SK-N-SH (cell line): ENCODE results near the gene COL26A1. TPM values are rescaled to one million over a fixed set of nuclear protein-coding genes. Genes with fewer than 3 reads are reported as not detected.

Experiments used
- CTCF ChIA-PET: fragments of 300-600, 350-600 bp; formaldehyde crosslinking; extraction: SDS; loops from one replicate; lab custom pipeline; 2021; lab: Yijun Ruan, JAX
- POLR2A ChIA-PET: fragments of 350-600 bp; sonication (Branson Sonifier 250); formaldehyde crosslinking; extraction: SDS; loops from one replicate; lab custom pipeline; 2020; ENCODE audit warnings: antibody characterized with exemption, inconsistent platforms; lab: Yijun Ruan, JAX
- DNase-seq: peaks from one replicate; pipeline ENCODE4 v3.0.0; 2012
- H2AFZ ChIP-seq: fragments of 200-600 bp; sonication (generic); 2 replicates; pipeline ENCODE4 v1.8.1; 2016; ENCODE audit warnings: antibody characterized with exemption, mild to moderate bottlenecking, low read depth
- H3F3A ChIP-seq: fragments of 200-600 bp; sonication (generic); replicated peaks from 2 replicates; pipeline ENCODE3; 2016; ENCODE audit warnings: antibody characterized with exemption, mild to moderate bottlenecking; ENCODE audit not compliant: insufficient read depth
- H3K27ac ChIP-seq, 2 experiments: fragments of 200-500 bp in 1 of 2; fragments of 200-600 bp in 1 of 2; sonication (Bioruptor generic) in 1 of 2; sonication (generic), shearing (Covaris generic) in 1 of 2; 2 replicates each; pipeline versions ENCODE4 v1.5.1 to v1.6.1; 2014 to 2016; ENCODE audit warnings: low read depth in 2 of 2, inconsistent platforms in 1 of 2, low read length in 1 of 2, mild to moderate bottlenecking in 1 of 2, mixed read lengths in 1 of 2
- H3K27me3 ChIP-seq: fragments of 200-600 bp; sonication (generic), shearing (Covaris generic); 2 replicates; pipeline ENCODE4 v1.6.1; 2016; ENCODE audit warnings: mixed run types; ENCODE audit not compliant: insufficient read depth
- H3K36me3 ChIP-seq, 2 experiments: fragments of 200-500 bp in 1 of 2; fragments of 200-600 bp in 1 of 2; sonication (Bioruptor generic) in 1 of 2; sonication (generic) in 1 of 2; replicated peaks in 1 of 2; 2 replicates each; pipeline versions ENCODE3 to v1.5.1; 2014 to 2016; ENCODE audit warnings: low read length in 1 of 2, mild to moderate bottlenecking in 1 of 2; ENCODE audit not compliant: insufficient read depth in 2 of 2, control insufficient read depth in 1 of 2
- H3K4me1 ChIP-seq, 2 experiments: fragments of 200-500 bp in 1 of 2; fragments of 200-600 bp in 1 of 2; sonication (Bioruptor generic) in 1 of 2; sonication (generic), shearing (Covaris generic) in 1 of 2; 2 replicates each; pipeline versions ENCODE4 v1.5.1 to v1.6.1; 2014 to 2016; ENCODE audit warnings: low read depth in 1 of 2, low read length in 1 of 2, mixed run types in 1 of 2; ENCODE audit not compliant: insufficient read depth in 2 of 2, control insufficient read depth in 1 of 2
- H3K4me2 ChIP-seq: fragments of 200-600 bp; sonication (generic), shearing (Covaris generic); 2 replicates; pipeline ENCODE4 v1.6.1; 2017; ENCODE audit warnings: mixed run types
- H3K4me3 ChIP-seq, 2 experiments: fragments of 200-500 bp in 1 of 2; fragments of 200-600 bp in 1 of 2; sonication (Bioruptor generic) in 1 of 2; sonication (generic), shearing (Covaris generic) in 1 of 2; 2 replicates each; pipeline versions ENCODE4 v1.5.1 to v1.8.1; 2014 to 2016; ENCODE audit warnings: low read depth in 2 of 2, inconsistent platforms in 1 of 2, low read length in 1 of 2, mild to moderate bottlenecking in 1 of 2, mixed read lengths in 1 of 2, moderate library complexity in 1 of 2
- H3K79me2 ChIP-seq: fragments of 200-600 bp; sonication (generic); 2 replicates; pipeline ENCODE4 v1.8.1; 2017; ENCODE audit warnings: mild to moderate bottlenecking; ENCODE audit not compliant: insufficient read depth
- H3K9ac ChIP-seq: fragments of 200-600 bp; sonication (generic); 2 replicates; pipeline ENCODE4 v1.6.1; 2017; ENCODE audit warnings: mixed run types
- H3K9me2 ChIP-seq: fragments of 200-600 bp; sonication (generic); 2 replicates; pipeline ENCODE4 v1.6.1; 2017; ENCODE audit warnings: mixed run types
- H3K9me3 ChIP-seq: fragments of 200-600 bp; sonication (generic); 2 replicates; pipeline ENCODE4 v1.6.1; 2017; ENCODE audit warnings: mixed run types, mild to moderate bottlenecking, moderate library complexity
- H4K20me1 ChIP-seq: fragments of 200-600 bp; sonication (generic); 2 replicates; pipeline ENCODE4 v1.6.1; 2017; ENCODE audit warnings: mild to moderate bottlenecking, mixed run types; ENCODE audit not compliant: insufficient read depth
- EP300 ChIP-seq, 2 experiments: IDR thresholded peaks; 2 replicates each; pipeline versions ENCODE4 v1.4.0 to v1.6.1; 2012; ENCODE audit warnings: borderline replicate concordance in 1 of 2, low read depth in 1 of 2, low read length in 1 of 2
- EZH2phosphoT487 ChIP-seq: fragments of 200-600 bp; sonication (generic); IDR thresholded peaks from 2 replicates; pipeline ENCODE4 v1.6.1; 2017; ENCODE audit warnings: low read depth, mixed run types, mild to moderate bottlenecking, antibody characterized with exemption, moderate library complexity, borderline replicate concordance
- FOSL2 ChIP-seq: IDR thresholded peaks from 2 replicates; pipeline ENCODE4 v1.4.0; 2012; ENCODE audit warnings: low read depth, mild to moderate bottlenecking, moderate library complexity, borderline replicate concordance
- FOXM1 ChIP-seq: IDR thresholded peaks from 2 replicates; pipeline ENCODE4 v1.4.0; 2012; ENCODE audit warnings: low read depth, mild to moderate bottlenecking
- GABPA ChIP-seq: IDR thresholded peaks from 2 replicates; pipeline ENCODE4 v1.4.0; 2012; ENCODE audit warnings: low read depth, mild to moderate bottlenecking
- MEF2A ChIP-seq: IDR thresholded peaks from 2 replicates; pipeline ENCODE4 v1.4.0; 2012; ENCODE audit warnings: low read depth, borderline replicate concordance
- NRF1 ChIP-seq: IDR thresholded peaks from 2 replicates; pipeline ENCODE4 v1.6.1; 2012; ENCODE audit warnings: low read depth, mild to moderate bottlenecking, low read length
- PBX3 ChIP-seq: IDR thresholded peaks from 2 replicates; pipeline ENCODE4; 2012
- POLR2AphosphoS5 ChIP-seq: IDR thresholded peaks from 2 replicates; pipeline ENCODE4 v1.6.1; 2012; ENCODE audit warnings: low read depth, low read length
- RAD21 ChIP-seq: IDR thresholded peaks from 2 replicates; pipeline ENCODE4 v1.6.1; 2012; ENCODE audit warnings: mild to moderate bottlenecking, low read length
- REST ChIP-seq: IDR thresholded peaks from 2 replicates; pipeline ENCODE4 v1.6.1; 2012; ENCODE audit warnings: mild to moderate bottlenecking, low read depth, low read length, moderate library complexity
- RFX5 ChIP-seq: IDR thresholded peaks from 2 replicates; pipeline ENCODE4 v1.6.1; 2012; ENCODE audit warnings: mild to moderate bottlenecking, improper control_type of control experiment, low read length
- RXRA ChIP-seq: IDR thresholded peaks from 2 replicates; pipeline ENCODE4 v1.4.0; 2012; ENCODE audit warnings: low read depth, mild to moderate bottlenecking, borderline replicate concordance
- TAF1 ChIP-seq: IDR thresholded peaks from 2 replicates; pipeline ENCODE4 v1.6.1; 2012; ENCODE audit warnings: low read depth, mild to moderate bottlenecking, low read length, moderate library complexity, borderline replicate concordance
- TCF12 ChIP-seq: IDR thresholded peaks from 2 replicates; pipeline ENCODE4 v1.4.0; 2012
- polyA plus RNA-seq, 3 experiments: library from polyadenylated mRNA; depleted of rRNA; stranded (reverse); fragments of >200 nt; gene quantifications; 2 replicates each; pipeline ENCODE4 v1.2.3, GENCODE V29; 2012
- TF ChIP-seq, protein P1 (sequence below): fragments of 150-350 bp; IDR thresholded peaks from 2 replicates; pipeline ENCODE4 v1.6.1; 2016; ENCODE audit warnings: mild to moderate bottlenecking, low read depth, low read length

COL26A1 gene
- polyA plus RNA-seq, 1 of the 3 experiments (the other 2 are of a cell fraction), result 0.05 TPM

GRCh38 chr7:101395376-101395775, 32.7 kb downstream of the COL26A1 start (continued):
- no peak for TF ChIP-seq NRF1

DNA sequence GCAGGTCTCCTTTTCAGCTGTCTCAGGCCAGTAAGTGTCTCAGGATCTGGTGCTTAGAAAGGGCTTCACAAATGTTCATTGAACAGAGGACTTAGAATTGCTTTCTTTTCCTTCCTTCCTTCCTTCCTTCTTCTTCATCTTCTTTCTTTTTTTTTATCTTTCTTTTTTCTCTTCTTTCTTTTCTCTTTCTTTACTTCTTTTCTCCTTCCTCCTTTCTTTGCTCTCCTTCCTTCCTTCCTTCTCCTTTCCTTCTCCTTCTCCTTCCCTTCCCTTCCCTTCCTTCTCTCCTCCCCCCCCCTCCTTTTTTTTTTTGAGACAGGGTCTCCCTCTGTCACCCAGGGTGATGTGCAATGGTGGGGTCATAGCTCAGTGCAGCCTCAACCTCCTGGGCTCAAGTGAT, 34.6 kb downstream of the COL26A1 start:
- H3K9me3 ChIP-seq, result no peaks in the 10 kb centered on the region
- no peak overlapping the region for H3K9ac ChIP-seq
- H3K27me3 ChIP-seq, result peaks cover 24% of the 10 kb centered on the region
- no peak overlapping the region for H3K27ac ChIP-seq
- ChIA-PET POLR2A (interaction anchor here (0.5 to 1.0 kb wide), 2 partner anchors 11 to 18 kb away, joined by 3 to 4 read pairs; no protein-coding TSS in a partner anchor), CTCF (interaction anchor here (0.7 to 7.7 kb wide), 4 partner anchors 9 to 33 kb away, joined by 3 to 71 read pairs (median 5); no protein-coding TSS in a partner anchor)
- no peaks in the 10 kb centered on the region for H3K9me2 ChIP-seq
- peaks cover 3% of the 10 kb centered on the region for H3F3A ChIP-seq
- DNase-seq, result no peak
- H3K79me2 ChIP-seq, result no peaks in the 10 kb centered on the region
- H3K4me3 ChIP-seq, result no peak overlapping the region
- no peak overlapping the region for H2AFZ ChIP-seq
- TF ChIP-seq FOXM1 (no peak), MEF2A (no peak), GABPA (no peak), EZH2phosphoT487 (no peak), POLR2AphosphoS5 (no peak), RXRA (no peak), TCF12 (no peak), PBX3 (no peak), EP300 (IDR thresholded peaks at IDR 0.05; ENCODE audit: borderline replicate concordance in 1 of 2, low read depth in 1 of 2, low read length in 1 of 2) (no peak), FOSL2 (no peak), TAF1 (no peak), RFX5 (no peak), REST (no peak), RAD21 (no peak)
- TF ChIP-seq, protein P1, sequence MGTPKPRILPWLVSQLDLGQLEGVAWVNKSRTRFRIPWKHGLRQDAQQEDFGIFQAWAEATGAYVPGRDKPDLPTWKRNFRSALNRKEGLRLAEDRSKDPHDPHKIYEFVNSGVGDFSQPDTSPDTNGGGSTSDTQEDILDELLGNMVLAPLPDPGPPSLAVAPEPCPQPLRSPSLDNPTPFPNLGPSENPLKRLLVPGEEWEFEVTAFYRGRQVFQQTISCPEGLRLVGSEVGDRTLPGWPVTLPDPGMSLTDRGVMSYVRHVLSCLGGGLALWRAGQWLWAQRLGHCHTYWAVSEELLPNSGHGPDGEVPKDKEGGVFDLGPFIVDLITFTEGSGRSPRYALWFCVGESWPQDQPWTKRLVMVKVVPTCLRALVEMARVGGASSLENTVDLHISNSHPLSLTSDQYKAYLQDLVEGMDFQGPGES, result no peak
- H3K4me1 ChIP-seq, result peaks cover 4 to 6% of the 10 kb centered on the region in 2 experiments; a peak in 1 of 4 replicates
- H3K36me3 ChIP-seq, result no peaks in the 10 kb centered on the region
- no peaks in the 10 kb centered on the region for H4K20me1 ChIP-seq
- no peak overlapping the region for H3K4me2 ChIP-seq
